Upper lobe of left lung (tissue), 6 donors: ENCODE results near the gene TSPAN1. TPM values are rescaled to one million over a fixed set of nuclear protein-coding genes. Genes with fewer than 3 reads are reported as not detected.

Experiments used
- ATAC-seq, 2 donors: fragments of 200-7000 bp; cut with Tn5 transposase; one replicate each; pipeline ENCODE4 v1.9.1; 2022; ENCODE audit warnings: mild to moderate bottlenecking in 2 of 2, moderate library complexity in 2 of 2; ENCODE audit not compliant: low FRiP score in 2 of 2
- DNase-seq, 2 donors: peaks; one replicate each; pipeline ENCODE4 v3.0.0-alpha.2; 2019 to 2020
- H3K27ac ChIP-seq, 4 donors: fragments of 200-600 bp; sonication (generic); one replicate each; pipeline ENCODE4 v1.5.1; 2016 to 2019
- H3K27me3 ChIP-seq, 4 donors: fragments of 200-600 bp; sonication (generic); one replicate each; pipeline ENCODE4 v1.5.1; 2017 to 2019
- H3K36me3 ChIP-seq, 4 donors: fragments of 200-600 bp; sonication (generic); one replicate each; pipeline ENCODE4 v1.5.1; 2016 to 2019
- H3K4me1 ChIP-seq, 4 donors: fragments of 200-600 bp; sonication (generic); one replicate each; pipeline ENCODE4 v1.5.1; 2018 to 2019
- H3K4me3 ChIP-seq, 4 donors: fragments of 200-600 bp; sonication (generic); one replicate each; pipeline ENCODE4 v1.5.1; 2017 to 2019; ENCODE audit warnings: mild to moderate bottlenecking in 2 of 4, moderate library complexity in 1 of 4
- H3K9me3 ChIP-seq, 4 donors: fragments of 200-600 bp; sonication (generic); one replicate each; pipeline ENCODE4 v1.5.1; 2018 to 2019
- CTCF ChIP-seq, 6 experiments: fragments of 450-650 bp in 4 of 6; fragments of 200-600 bp in 2 of 6; sonication (generic) in 2 of 6; IDR thresholded peaks; one replicate each; pipeline ENCODE4 v1.5.1; 2016 to 2019; ENCODE audit warnings: antibody characterized with exemption in 6 of 6
- EP300 ChIP-seq, 4 donors: sonication (generic); formaldehyde crosslinking; IDR thresholded peaks; one replicate each; pipeline ENCODE4 v1.5.1; 2017; ENCODE audit warnings: antibody characterized with exemption in 4 of 4, control low read depth in 2 of 4
- POLR2A ChIP-seq, 4 donors: fragments of 450-650 bp; IDR thresholded peaks; one replicate each; pipeline ENCODE4 v1.5.1; 2016 to 2017; ENCODE audit warnings: antibody characterized with exemption in 4 of 4, mild to moderate bottlenecking in 2 of 4
- POLR2AphosphoS5 ChIP-seq, 2 donors: sonication (generic); formaldehyde crosslinking; IDR thresholded peaks; one replicate each; pipeline ENCODE4 v1.5.1; 2017; ENCODE audit warnings: antibody characterized with exemption in 2 of 2
- WGBS, 2 donors: methylation state at CpG; one replicate each; pipeline ENCODE4 v1.1.5; 2017 to 2018; 5-methylcytosine and 5-hydroxymethylcytosine counted together
- total RNA-seq, 6 donors: library from RNA; depleted of rRNA in 4 of 6; stranded (reverse); fragments of >200 nt in 4 of 6; gene quantifications; one replicate each; pipeline versions ENCODE4 v1.1.0 to v1.2.1, GENCODE V29; 2016 to 2021
- donor health status: DM: no; HTN: no; CAD: no; lungs with moderate emphysema.
- donor health status: DM: no; HTN: yes; CAD: no; lungs with severe emphysema.

The TSPAN1 gene
- total RNA-seq, 6 donors from 2014 or later, result 12.2 to 109 (median 31.2) TPM

- 69% methylated on average over 2 of the region's 2 CpGs for WGBS, 2 donors
- no peak for DNase-seq
- Histone ChIP-seq H3K4me3 (no peak overlapping the region), H3K36me3 (no peaks in the 10 kb centered on the region), H3K27me3 (no peaks in the 10 kb centered on the region), H3K4me1 (no peaks in the 10 kb centered on the region), H3K27ac (no peak overlapping the region), H3K9me3 (no peaks in the 10 kb centered on the region)
- no peak for TF ChIP-seq POLR2A (IDR thresholded peaks at IDR 0.05)
- TF ChIP-seq CTCF (IDR thresholded peaks at IDR 0.05), result no peak
- TF ChIP-seq POLR2AphosphoS5 (IDR thresholded peaks at IDR 0.05), result no peak
- no peak for TF ChIP-seq EP300 (IDR thresholded peaks at IDR 0.05)
- ATAC-seq, result no peak
These were observed 26.6 kb upstream of the TSPAN1 start for GRCh38 chr1:46148318-46148717.

GRCh38 chr1:46150085-46150484 is 24.8 kb upstream of the TSPAN1 start:
- DNase-seq (no peak), ATAC-seq (no peak)
- Histone ChIP-seq H3K27ac (peak overlapping the region in 2 of 4 donors; percentile 52 to 59), H3K4me3 (no peak overlapping the region), H3K4me1 (no peaks in the 10 kb centered on the region), H3K36me3 (no peaks in the 10 kb centered on the region), H3K27me3 (no peaks in the 10 kb centered on the region), H3K9me3 (no peaks in the 10 kb centered on the region)
- TF ChIP-seq POLR2AphosphoS5 (IDR thresholded peaks at IDR 0.05) (peak; percentile 57 to 81), POLR2A (IDR thresholded peaks at IDR 0.05) (no peak), CTCF (IDR thresholded peaks at IDR 0.05) (no peak), EP300 (IDR thresholded peaks at IDR 0.05) (peak; percentile 86 to 98 (median 94))
- WGBS, 2 donors, result 72 to 75% methylated on average over 2 of the region's 2 CpGs

- Histone ChIP-seq H3K36me3 (no peaks in the 10 kb centered on the region), H3K27ac (no peak overlapping the region), H3K4me1 (no peaks in the 10 kb centered on the region), H3K9me3 (no peaks in the 10 kb centered on the region), H3K27me3 (no peaks in the 10 kb centered on the region), H3K4me3 (no peak overlapping the region)
- TF ChIP-seq EP300 (IDR thresholded peaks at IDR 0.05), result no peak
- no peak for TF ChIP-seq CTCF (IDR thresholded peaks at IDR 0.05)
- no peak for TF ChIP-seq POLR2AphosphoS5 (IDR thresholded peaks at IDR 0.05)
- no peak for TF ChIP-seq POLR2A (IDR thresholded peaks at IDR 0.05)
- no peak for DNase-seq
- ATAC-seq, result no peak
- 88 to 92% methylated on average over 3 of the region's 3 CpGs for WGBS, 2 donors
These were observed 22.9 kb upstream of the TSPAN1 start for GRCh38 chr1:46152016-46152415.

- DNase-seq (no peak), ATAC-seq (no peak)
- Histone ChIP-seq H3K9me3 (no peaks in the 10 kb centered on the region), H3K27me3 (no peaks in the 10 kb centered on the region), H3K4me3 (no peak overlapping the region), H3K36me3 (no peaks in the 10 kb centered on the region), H3K27ac (no peak overlapping the region), H3K4me1 (no peaks in the 10 kb centered on the region)
- TF ChIP-seq POLR2AphosphoS5 (IDR thresholded peaks at IDR 0.05) (no peak), POLR2A (IDR thresholded peaks at IDR 0.05) (no peak), EP300 (IDR thresholded peaks at IDR 0.05) (no peak), CTCF (IDR thresholded peaks at IDR 0.05) (no peak)
- WGBS, 2 donors, result 91 to 92% methylated on average over 1 of the region's 1 CpG
These were observed 21.7 kb upstream of the TSPAN1 start for GRCh38 chr1:46153228-46153627.

GRCh38 chr1:46153732-46154131 is 21.2 kb upstream of the TSPAN1 start:
- no peaks in the 10 kb centered on the region for H3K4me1 ChIP-seq
- no peak for TF ChIP-seq POLR2A (IDR thresholded peaks at IDR 0.05)
- TF ChIP-seq EP300 (IDR thresholded peaks at IDR 0.05), result no peak
- no peak for TF ChIP-seq CTCF (IDR thresholded peaks at IDR 0.05)
- TF ChIP-seq POLR2AphosphoS5 (IDR thresholded peaks at IDR 0.05), result no peak
- H3K36me3 ChIP-seq, result no peaks in the 10 kb centered on the region
- ATAC-seq (no peak), DNase-seq (no peak)
- no peaks in the 10 kb centered on the region for H3K9me3 ChIP-seq
- no peak overlapping the region for H3K4me3 ChIP-seq
- H3K27ac ChIP-seq, result no peak overlapping the region
- 95 to 98% methylated on average over 1 of the region's 1 CpG for WGBS, 2 donors
- no peaks in the 10 kb centered on the region for H3K27me3 ChIP-seq
